ENCODE results near the gene EPS15.
"Not testable (repeated sequence)": the region's sequence is repeated elsewhere in the genome, so short reads cannot be mapped to it uniquely, and the experiment has no call there.

EPS15 gene

GRCh38 chr1:51515982-51516648, 3.0 kb downstream of the EPS15 start:
- in situ Hi-C loops (cut with HindIII; ENCODE audit: low sequenced_read_pairs): no loop called here

GRCh38 chr1:51515312-51515960, 3.6 kb downstream of the EPS15 start:
- in situ Hi-C loops (cut with HindIII; ENCODE audit: low sequenced_read_pairs): no loop called here

- in situ Hi-C loops (cut with HindIII; ENCODE audit: low sequenced_read_pairs): no loop called here
Measured at GRCh38 chr1:51514733-51515132, 4.3 kb downstream of the EPS15 start.

- in situ Hi-C loops (cut with HindIII; ENCODE audit: low sequenced_read_pairs): no loop called here
Measured at GRCh38 chr1:51512606-51513005, 6.5 kb downstream of the EPS15 start.

- in situ Hi-C loops (cut with HindIII; ENCODE audit: low sequenced_read_pairs): no loop called here
Measured at GRCh38 chr1:51512120-51512519, 6.9 kb downstream of the EPS15 start.

- in situ Hi-C loops (cut with HindIII; ENCODE audit: low sequenced_read_pairs): loop anchor here (5.0 kb wide), 1 partner anchor 33 kb away; no protein-coding TSS in a partner anchor
Measured at GRCh38 chr1:51509773-51510172, 9.3 kb downstream of the EPS15 start.

GRCh38 chr1:51506537-51506936, 12.5 kb downstream of the EPS15 start:
- in situ Hi-C loops (cut with HindIII; ENCODE audit: low sequenced_read_pairs): loop anchor here (5.0 kb wide), 1 partner anchor 36 kb away; no protein-coding TSS in a partner anchor

- in situ Hi-C loops (cut with HindIII; ENCODE audit: low sequenced_read_pairs): loop anchor here (5.0 kb wide), 1 partner anchor 37 kb away; no protein-coding TSS in a partner anchor
Measured at GRCh38 chr1:51504806-51505525, 14.1 kb downstream of the EPS15 start.

- in situ Hi-C loops (cut with HindIII; ENCODE audit: low sequenced_read_pairs): not testable (repeated sequence)
Measured at GRCh38 chr1:51501218-51501630, 17.8 kb downstream of the EPS15 start.

GRCh38 chr1:51499694-51500093, 19.4 kb downstream of the EPS15 start:
- in situ Hi-C loops (cut with HindIII; ENCODE audit: low sequenced_read_pairs): no loop called here

GRCh38 chr1:51498924-51499323, 20.1 kb downstream of the EPS15 start:
- in situ Hi-C loops (cut with HindIII; ENCODE audit: low sequenced_read_pairs): no loop called here

- in situ Hi-C loops (cut with HindIII; ENCODE audit: low sequenced_read_pairs): no loop called here
Measured at GRCh38 chr1:51497340-51497739, 21.7 kb downstream of the EPS15 start.

- in situ Hi-C loops (cut with HindIII; ENCODE audit: low sequenced_read_pairs): no loop called here
Measured at GRCh38 chr1:51494138-51494830, 24.8 kb downstream of the EPS15 start.

- in situ Hi-C loops (cut with HindIII; ENCODE audit: low sequenced_read_pairs): no loop called here
Measured at GRCh38 chr1:51491166-51491981, 27.7 kb downstream of the EPS15 start.

GRCh38 chr1:51489472-51489871, 29.6 kb downstream of the EPS15 start:
- in situ Hi-C loops (cut with HindIII; ENCODE audit: low sequenced_read_pairs): no loop called here

GRCh38 chr1:51488372-51489050, 30.6 kb downstream of the EPS15 start:
- in situ Hi-C loops (cut with HindIII; ENCODE audit: low sequenced_read_pairs): no loop called here

- in situ Hi-C loops (cut with HindIII; ENCODE audit: low sequenced_read_pairs): no loop called here
Measured at GRCh38 chr1:51487628-51488027, 31.4 kb downstream of the EPS15 start.

- in situ Hi-C loops (cut with HindIII; ENCODE audit: low sequenced_read_pairs): no loop called here
Measured at GRCh38 chr1:51484591-51484990, 34.5 kb downstream of the EPS15 start.

GRCh38 chr1:51482881-51483280, 36.2 kb downstream of the EPS15 start:
- in situ Hi-C loops (cut with HindIII; ENCODE audit: low sequenced_read_pairs): no loop called here

Measured in endothelial cell of hepatic sinusoid (primary cell).